Activated CD8-positive, alpha-beta memory T cell treated with anti-CD3 and anti-CD28 coated beads, Interleukin-2, amount 50 U/mL, for 24 hours (primary cell): Measurements from ENCODE around the gene TCEAL6.
"Not testable (repeated sequence)": the region's sequence is repeated elsewhere in the genome, so short reads cannot be mapped to it uniquely, and the experiment has no call there.

Experiments used
- DNase-seq: peaks from one replicate; pipeline ENCODE4 v3.0.0-alpha.2; 2020; ENCODE audit errors: extremely low read depth

The TCEAL6 gene

GRCh38 chrX:102142274-102142673 lies at the start of gene TCEAL6:
Gene TCEAL6 (minus strand): TSS chrX:102142481.
- DNase-seq = not testable (repeated sequence)

GRCh38 chrX:102185967-102186720 lies 43.9 kb upstream of the TCEAL6 start:
- DNase-seq = no peak

GRCh38 chrX:102155806-102156179 lies 13.5 kb upstream of the TCEAL6 start, which contains the start of gene BEX5:
Gene BEX5 (minus strand): TSS chrX:102155977. CDS start chrX:102154265, 1,712 bp downstream.
- DNase-seq = no peak

- DNase-seq = no peak
Observed at GRCh38 chrX:102154900-102155805, 12.9 kb upstream of the TCEAL6 start.

- DNase-seq = no peak
Observed at GRCh38 chrX:102154218-102154860, 12.1 kb upstream of the TCEAL6 start.

- DNase-seq = not testable (repeated sequence)
Observed at GRCh38 chrX:102141631-102142030, 650 bp downstream of the TCEAL6 start.

- not testable (repeated sequence) for DNase-seq
Observed at GRCh38 chrX:102140876-102141275, 1.4 kb downstream of the TCEAL6 start.

GRCh38 chrX:102138064-102138463 lies 4.2 kb downstream of the TCEAL6 start:
- DNase-seq = no peak

GRCh38 chrX:102129473-102129872 lies 12.8 kb downstream of the TCEAL6 start:
- no peak for DNase-seq

- no peak for DNase-seq
Observed at GRCh38 chrX:102126863-102127262, 15.4 kb downstream of the TCEAL6 start.

- not testable (repeated sequence) for DNase-seq
Observed at GRCh38 chrX:102126080-102126818, 16.0 kb downstream of the TCEAL6 start.

- DNase-seq = not testable (repeated sequence)
Observed at GRCh38 chrX:102125436-102125835, 16.8 kb downstream of the TCEAL6 start, which contains the start of gene TCEAL2. Gene TCEAL2 (plus strand): TSS chrX:102125679. CDS start chrX:102126831, 1,152 bp downstream.

- DNase-seq = not testable (repeated sequence)
Observed at GRCh38 chrX:102125014-102125413, 17.3 kb downstream of the TCEAL6 start.

- DNase-seq = no peak
Observed at GRCh38 chrX:102115748-102116147, 26.5 kb downstream of the TCEAL6 start.

- DNase-seq = no peak
Observed at GRCh38 chrX:102113367-102113766, 28.9 kb downstream of the TCEAL6 start.
